Activated T-cell treated with anti-CD3 and anti-CD28 coated beads for 1 hour (primary cell): ENCODE measurements around the gene ELMO1.
A peak's percentile ranks its signal among the peaks of the same experiment; 100 is the strongest.

ENCODE experiments used
- DNase-seq: peaks from one replicate; pipeline ENCODE4 v3.0.0-alpha.2; 2020; ENCODE audit warnings: low read depth

The ELMO1 gene

DNA sequence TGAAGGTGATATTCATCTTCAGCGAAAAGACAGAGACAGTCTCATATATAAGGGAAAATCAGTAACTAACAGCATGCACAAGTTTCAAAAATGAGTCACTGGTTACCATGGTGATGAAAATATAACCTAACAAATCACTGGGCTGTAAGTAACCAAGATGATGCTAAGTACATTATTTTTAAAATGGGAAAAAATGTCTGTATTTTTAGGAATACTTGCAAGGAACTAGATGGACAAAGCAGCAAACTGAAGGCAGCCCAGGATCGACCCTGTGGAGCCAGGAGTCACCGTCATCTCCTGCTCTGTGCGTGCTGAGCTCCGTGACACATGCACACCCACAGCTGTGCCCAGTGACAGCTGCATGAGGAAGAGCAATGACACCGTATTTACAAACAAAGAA lies 137.3 kb downstream of the ELMO1 start:
- DNase-seq: no peak

DNA sequence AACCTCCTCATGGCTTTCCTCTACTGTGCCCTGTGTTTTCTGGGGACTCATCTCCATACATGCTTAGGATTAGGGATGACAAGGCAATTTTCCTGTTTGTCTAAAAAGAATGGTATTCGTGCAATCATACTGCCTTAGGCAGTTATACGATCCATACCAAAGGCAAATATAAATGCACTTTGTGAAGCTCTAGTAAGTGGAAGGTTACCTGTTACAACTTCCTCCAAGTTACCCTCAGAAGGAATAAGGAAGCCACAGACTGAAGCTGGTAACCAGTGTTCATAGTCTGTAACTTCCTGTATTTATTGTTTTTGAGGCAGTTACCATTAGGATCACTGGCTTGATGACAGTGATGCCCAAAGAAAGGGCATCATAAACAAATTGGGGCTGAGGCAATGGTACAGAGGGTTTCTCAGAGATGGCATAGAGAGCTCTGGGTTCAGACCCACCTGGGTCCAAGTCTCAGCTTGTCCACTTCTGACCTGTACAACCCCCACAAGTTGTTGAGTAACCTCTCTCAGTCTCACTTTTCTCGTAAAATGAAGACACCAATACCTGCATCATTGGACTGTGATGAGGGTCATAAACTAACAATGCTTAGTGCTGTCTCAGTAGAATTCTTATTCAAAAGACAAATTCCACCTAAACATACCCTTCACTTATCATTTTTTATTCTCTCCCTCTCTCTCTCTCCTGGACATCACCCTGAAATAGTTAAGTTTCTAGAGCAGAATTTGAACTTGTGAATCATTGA lies 138.2 kb downstream of the ELMO1 start:
- no peak for DNase-seq

DNA sequence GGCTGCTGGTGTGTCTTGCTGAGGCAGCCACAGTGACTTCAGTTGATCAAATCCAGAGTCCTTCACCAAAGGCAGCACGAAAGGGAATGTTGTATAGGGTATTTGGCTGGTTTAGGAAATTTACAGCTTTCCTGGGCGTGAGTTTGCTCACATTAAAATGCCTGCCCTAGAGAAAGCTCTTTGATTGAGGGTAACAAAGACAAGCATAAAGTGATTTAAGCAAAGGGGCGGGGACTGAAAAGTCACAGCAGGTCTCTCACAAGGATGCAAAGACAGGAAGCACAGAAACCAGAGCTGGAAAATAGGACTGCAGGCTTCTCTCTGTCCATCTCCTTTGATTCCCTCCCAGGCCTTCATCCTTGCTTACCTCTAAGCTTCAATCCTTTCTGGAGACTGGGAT lies 139.2 kb downstream of the ELMO1 start:
- DNase-seq: no peak

DNA sequence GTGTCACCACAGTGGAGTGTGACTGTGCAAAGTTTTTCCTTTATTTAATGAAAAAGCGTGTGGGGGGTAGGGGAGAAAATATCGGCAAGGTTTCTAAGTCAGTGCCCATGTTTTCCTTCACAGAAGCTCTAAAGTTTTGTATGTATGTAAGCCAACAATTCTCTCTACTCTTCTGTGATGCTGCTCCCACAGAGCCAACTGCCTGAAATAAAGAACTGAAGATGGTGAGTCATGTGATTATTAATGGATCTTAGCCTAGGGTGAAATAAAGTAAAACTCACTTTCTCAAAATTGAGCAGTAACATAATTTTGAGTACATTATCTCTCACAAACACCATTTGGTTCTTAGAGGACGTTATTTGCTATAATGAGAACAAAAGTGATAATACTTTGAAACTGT lies 143.7 kb downstream of the ELMO1 start:
- DNase-seq: no peak

DNA sequence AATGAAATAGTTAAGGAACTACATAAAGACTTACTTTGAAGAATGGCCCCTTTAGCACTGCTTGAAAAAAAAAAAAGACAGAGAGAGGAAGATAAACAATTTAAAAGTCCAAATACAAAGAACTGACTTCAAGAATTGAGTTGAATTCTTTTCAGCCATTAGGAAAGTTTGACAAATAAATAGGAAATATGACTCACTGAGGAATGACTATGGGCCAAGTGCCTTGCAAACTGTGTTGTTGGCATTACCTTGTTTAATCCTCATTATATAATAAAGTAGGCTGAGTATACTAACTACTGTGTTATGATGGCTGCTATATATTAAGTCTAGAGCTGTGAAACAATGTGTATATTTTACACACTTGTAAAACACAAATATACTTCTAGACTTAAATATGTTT lies 151.1 kb downstream of the ELMO1 start:
- DNase-seq: no peak

DNA sequence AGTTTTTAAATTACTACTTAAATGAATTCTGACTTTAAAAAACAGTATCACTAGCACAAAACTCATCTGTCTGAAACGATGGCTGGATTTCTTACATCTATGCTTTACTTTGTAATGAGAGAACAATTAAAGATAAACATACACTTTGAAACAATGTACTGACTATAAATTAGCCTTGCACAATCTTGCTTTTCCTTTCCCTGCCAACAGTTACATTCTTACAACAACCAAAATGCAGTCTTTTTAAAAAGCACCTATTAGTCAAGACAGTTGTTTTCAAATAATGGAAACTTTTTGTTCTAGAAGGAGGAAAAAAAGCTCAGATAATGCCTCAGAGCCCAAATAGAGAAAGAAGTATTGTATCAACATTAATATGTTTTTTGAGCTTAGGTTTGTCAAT lies 153.3 kb downstream of the ELMO1 start:
- DNase-seq: no peak

DNA sequence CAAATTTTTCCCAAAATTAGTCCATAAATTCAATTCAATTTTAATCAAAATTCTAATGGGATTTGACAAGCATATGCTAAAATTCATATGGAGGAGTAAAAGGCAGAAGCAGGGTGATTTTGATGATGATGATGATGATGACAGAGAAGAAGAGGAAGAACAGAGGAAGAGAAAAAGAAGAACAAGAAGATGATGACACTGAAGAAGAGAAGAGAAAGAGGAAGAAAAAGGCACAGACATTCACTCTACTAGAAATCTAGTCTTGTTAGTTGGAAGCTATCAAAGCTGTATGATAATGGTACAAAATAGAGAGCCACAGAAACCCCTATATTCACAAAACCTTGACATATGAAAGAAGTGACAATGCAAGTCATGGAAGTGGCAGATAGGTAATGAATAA lies 157.9 kb downstream of the ELMO1 start:
- DNase-seq: no peak

DNA sequence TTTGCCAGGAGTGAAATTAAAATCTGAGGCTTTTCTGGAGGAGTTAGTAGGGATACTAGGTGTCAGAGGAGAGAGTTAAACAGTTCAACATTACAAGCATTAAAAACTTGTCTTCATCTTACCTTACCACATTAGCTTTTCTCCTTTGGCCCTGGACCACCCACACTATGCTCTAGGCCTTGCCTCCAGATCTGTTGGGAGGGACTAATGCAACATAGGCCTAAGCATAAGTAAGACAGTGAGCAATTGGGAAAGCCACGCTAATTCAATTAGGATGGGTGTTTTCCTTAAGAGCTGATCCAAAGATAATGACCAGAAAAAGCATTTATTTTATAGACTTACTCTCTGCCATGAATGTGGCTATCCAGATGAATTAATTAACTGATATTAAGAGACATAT lies 158.9 kb downstream of the ELMO1 start:
- DNase-seq: no peak

DNA sequence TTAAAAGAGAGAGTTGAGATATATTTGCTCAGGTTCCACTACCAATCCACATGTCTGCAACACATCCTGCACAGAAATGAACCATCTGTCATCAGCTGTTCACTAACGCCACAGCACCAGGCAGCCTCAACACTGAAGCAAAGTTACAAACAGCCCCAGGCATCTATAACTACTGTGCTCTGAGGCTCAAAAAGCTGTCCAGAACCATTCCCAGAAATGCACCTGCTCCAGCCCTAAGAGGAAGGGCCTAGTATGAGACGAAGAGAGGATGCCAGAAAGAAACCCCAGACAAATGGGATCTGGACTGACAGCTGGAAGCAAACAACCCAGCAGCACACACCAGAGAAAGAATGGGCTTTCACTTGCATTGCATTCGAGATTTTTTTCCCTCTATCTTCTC lies 159.3 kb downstream of the ELMO1 start:
- DNase-seq: no peak

DNA sequence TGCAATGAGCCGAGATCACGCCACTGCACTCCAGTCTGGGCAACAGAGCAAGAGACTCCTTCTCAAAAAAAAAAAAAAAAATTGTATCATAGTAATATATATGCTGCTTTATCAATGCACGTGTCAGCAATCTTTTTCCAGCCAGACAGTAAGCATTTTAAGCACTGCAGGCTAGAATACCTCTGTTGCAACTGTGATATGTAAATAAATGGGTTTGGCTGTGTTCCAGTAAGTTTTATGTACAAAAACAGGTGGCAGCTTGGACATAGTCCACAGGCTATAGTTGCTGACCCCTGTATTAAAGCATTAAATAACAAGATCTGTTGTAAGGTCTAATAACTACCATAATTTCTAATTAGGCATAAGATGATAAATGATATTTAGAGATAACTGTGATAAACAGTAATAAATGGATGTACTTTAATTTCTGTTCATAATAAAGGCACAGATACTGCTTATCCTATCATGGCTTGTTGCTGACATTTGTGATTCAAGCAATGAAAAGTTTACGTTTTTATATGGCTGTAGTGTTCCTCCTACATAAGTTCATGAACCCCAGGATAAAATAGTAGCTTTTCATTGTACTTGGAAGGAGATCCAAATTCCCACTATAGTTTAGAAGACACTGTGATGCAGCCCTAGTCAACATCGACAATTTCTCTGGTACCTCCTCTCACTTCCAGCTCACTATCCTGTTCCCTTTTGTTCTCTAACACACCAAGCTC lies 161.4 kb downstream of the ELMO1 start:
- no peak for DNase-seq

DNA sequence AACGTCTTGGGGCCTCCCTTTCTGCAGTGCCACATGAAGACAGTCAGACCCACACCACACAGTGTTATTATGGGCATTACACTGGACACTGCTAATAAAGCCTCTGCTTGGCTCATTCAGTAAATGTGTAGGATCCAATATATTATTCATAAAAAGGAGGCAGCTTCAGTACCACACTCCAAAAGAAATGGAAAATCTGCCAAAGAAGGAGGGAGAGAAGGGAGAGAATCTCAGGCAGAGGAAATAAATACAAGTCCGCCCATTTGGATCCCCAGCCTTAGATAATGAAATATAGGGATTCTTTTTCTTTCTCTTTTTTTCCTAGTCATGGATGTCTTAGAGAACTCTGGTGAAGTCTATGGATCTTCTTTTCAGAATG lies 162.2 kb downstream of the ELMO1 start:
- no peak for DNase-seq

DNA sequence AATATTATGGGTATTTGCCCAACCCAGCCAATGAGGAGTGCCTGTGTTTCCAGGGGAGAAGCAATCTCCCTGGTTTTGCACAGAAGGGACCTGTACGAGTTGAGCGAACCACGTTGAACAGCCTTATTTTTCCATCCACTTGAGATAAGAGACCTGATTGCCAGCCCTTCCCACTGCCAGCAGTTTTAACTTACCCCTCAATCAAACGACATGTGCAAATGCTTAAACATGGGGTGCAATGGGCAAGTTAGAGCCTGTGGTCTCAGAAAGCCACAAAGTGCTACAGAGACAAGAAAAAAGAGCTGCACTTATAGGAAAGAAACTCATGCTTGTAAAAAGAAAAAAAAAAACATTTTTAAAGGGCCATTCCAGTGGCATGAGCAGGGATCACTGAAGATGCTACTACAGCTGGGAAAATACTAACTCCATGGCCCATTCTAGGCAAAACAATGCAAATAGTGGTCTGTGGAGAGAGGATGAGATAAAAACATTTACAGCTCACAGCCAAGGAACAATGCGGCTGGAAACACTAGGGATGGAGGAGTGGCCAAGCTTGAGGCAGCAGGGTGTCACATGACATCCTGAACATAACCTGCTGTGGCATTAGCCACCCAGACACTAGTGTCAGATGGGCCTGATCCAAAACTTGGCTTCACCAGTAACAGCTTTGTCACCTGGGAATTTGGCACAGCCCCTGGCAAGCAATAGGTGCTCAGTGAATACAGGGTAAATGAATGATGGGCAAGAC lies 162.8 kb downstream of the ELMO1 start:
- no peak for DNase-seq

DNA sequence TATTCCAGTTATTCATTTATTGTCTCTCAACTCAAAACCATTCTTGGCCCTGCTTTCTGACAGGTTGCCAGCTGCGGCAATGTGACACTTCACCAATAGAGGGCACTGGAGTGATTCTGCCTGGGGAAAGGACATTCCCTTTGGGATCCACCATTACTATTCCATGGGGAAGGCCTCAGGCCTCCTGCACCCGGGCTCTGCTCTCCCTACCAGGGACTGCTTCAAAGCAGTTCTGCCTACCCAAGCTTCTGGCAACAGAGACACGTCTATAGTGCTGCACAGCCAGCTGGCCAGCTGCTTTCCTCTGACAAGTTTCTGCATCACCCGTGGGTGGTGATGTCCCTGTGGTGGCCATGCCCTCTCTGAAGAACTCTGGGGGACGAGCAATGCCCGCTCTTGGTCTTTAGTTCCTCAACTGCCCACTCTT lies 163.8 kb downstream of the ELMO1 start:
- DNase-seq: peak; percentile 22

DNA sequence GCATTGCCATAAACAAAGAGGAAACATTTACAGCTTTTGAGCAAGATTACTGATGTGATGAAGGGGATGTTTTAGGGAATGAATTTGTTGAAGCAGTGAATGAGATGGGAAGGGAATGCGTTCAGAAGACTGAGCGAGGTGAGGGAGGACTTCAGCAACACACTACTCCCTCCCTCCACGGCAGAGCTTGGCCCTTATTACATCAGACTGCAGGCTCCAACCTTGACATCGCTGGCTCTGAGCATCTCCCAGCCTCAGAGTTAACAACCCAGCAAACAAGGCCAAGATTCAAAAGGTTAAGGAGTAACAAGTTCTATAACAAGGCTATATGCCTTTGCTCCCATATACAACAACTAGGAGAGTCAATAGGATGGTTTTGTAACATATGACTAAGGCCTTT lies 164.4 kb downstream of the ELMO1 start:
- no peak for DNase-seq

DNA sequence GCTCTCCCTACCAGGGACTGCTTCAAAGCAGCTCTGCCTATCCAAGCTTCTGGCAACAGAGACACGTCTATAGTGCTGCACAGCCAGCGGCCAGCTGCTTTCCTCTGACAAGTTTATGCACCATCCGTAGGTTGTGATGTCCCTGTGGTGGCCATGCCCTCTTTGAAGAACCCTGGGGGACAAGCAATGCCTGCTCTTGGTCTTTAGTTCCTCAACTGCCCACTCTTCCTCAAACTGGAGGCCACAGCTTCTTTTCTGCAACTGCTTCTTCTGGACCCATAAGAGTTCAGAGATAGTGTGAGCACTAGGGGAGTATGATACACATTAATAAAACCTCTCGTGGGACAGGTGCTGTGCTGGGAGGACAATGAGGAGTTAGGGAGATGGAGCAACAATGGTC lies 164.9 kb downstream of the ELMO1 start:
- DNase-seq: no peak

DNA sequence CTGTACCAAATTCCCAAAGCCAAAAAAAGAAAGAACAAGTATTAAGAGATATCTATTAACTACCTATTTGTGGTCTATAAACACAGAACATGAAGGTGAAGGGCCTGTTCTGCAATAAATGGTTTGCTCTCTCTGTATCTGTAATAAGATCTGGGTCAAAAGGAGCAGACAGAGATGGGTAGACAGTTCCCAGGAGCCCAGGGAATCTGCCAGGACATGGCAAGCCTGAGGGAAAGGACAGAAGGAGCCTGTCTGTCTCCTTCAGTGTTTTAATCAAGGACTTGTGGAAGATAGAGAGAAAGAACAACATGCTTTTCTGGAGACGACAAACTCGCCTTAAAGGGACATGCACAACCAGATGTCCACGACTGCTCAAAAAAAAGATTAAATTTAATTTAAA lies 165.7 kb downstream of the ELMO1 start:
- no peak for DNase-seq

DNA sequence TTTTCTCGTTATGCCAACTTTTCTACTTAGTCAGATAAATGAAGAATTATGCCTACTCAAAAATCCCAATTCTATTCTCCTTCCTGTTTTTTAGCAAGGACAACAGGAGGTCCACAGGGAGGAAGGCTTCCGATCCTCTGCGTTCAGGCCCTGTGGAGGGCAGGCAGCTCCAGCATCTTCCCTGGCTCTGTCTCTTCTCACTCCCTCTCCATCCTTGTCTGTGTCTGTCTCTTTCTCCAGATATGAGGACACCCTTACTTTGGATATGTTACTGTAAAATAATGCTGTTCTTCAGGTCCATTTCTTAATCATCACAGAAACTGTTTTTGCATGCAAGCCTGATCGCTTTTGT lies 166.6 kb downstream of the ELMO1 start:
- DNase-seq: no peak

DNA sequence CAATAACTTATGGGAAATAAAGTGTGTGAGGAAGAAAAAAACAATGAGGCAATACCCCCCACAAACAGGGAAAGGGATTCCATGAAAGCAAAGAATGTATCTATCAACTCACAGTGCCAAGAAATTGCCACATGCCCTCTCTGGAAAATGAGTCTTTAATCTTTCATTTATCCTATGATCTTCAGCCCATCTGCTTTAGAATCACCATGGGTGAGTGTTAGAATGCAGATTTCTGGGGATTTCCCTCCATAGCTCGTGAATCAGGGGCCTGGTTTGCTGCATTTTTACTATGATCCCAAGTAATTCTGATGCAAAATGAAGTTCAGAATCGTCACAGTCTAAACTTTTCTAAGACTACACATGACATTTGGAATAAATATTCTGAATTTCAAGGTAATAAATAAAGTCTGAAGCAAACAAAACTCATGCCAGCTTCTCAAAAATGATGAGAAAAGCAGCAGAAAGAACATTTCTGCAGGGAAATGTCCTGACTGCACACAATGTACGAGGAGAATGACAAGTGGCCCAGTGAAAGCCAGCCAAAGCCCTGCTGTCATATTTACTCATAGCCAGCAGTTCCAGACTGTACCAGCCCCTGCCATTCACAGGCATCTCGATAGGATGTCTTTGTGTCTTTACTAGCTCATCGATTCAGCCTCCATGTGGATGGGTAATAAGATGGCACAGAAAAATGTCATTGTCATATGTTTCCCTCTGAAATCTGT lies 167.1 kb downstream of the ELMO1 start:
- no peak for DNase-seq

DNA sequence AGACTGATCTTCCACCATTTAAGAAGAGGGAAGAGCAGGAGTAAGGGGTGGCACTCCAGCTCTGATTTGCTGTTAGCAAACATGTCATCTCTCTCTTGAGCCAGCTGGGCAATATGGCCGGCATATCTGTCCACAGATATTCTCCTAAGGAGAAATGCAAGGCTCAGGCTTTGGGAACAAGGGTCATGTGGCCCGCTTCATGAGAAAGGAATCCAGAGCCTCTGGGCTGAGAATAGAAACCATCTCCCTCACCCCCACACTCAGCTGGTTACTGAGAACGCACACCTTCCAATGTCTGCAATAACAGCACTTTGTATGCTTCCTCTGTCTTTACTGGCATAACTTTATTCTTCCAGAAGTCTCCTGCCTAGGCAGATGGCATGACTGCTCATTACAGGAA lies 171.2 kb downstream of the ELMO1 start:
- no peak for DNase-seq

DNA sequence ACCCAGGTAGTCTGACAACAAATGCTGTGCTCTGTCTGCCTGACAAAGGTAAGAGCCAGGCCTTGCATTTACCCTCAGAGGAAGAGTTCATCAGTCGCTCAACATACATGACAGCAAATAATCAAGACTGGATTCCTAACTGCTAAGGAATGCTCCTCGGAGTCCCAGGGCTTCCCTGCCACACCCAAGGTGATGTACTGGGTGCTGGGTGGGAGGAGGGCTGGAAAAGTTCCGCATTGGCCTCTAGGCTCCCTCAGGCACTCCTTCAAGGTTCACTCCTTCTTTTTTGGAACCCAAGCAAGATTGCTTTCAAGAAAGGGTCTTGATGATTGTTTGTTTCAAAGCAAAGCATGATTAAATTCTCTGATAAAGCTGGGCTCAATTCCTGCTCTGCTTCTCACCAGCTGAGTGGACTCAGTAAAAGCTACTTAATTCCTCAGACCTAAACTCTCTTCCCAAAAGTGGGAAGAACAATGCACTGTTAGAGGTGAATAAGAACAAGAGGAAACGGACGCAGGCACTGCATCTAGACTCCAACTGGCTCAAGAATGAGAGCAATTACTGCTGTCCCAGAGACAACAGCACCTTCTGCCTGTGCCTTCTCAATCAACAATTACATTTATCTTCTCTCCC lies 173.5 kb downstream of the ELMO1 start:
- no peak for DNase-seq

DNA sequence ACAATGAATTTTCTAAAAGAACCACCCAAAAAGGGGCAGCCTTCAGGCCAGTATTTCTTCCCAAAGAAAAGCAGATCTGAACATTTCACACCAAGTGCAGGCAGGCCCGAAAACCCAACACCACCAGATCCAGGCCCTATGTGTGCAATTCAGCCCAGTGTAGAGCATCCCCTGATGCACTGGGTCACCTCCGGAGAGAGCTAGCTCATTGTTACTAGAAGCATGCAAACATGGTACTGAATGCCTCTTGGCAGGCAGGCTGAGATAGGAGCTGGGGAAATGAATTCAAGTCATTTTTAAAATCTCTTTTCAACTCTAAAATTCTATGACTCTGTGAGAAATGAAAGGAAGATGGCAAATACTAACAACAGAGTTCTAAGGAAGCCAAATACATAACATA lies 174.8 kb downstream of the ELMO1 start:
- DNase-seq: no peak
